GM19193 (cell line): ENCODE data around the gene ABLIM3.

Experiments
- POLR2A ChIP-seq: IDR thresholded peaks from 4 replicates; pipeline ENCODE4 v1.6.1; 2011; ENCODE audit not compliant: insufficient read depth, insufficient read length; ENCODE audit errors: extremely low read depth

The ABLIM3 gene

GRCh38 chr5:149127394-149127955 is 13.8 kb upstream of the ABLIM3 start:
- TF ChIP-seq POLR2A, result no peak

GRCh38 chr5:149128023-149128875 is 13.0 kb upstream of the ABLIM3 start:
- no peak for TF ChIP-seq POLR2A

- no peak for TF ChIP-seq POLR2A
Measured at GRCh38 chr5:149129181-149129580, 12.1 kb upstream of the ABLIM3 start.

GRCh38 chr5:149130121-149130914 is 11.0 kb upstream of the ABLIM3 start:
- TF ChIP-seq POLR2A, result no peak

- no peak for TF ChIP-seq POLR2A
Measured at GRCh38 chr5:149132474-149132873, 8.8 kb upstream of the ABLIM3 start.

GRCh38 chr5:149133795-149134777 is 7.2 kb upstream of the ABLIM3 start:
- TF ChIP-seq POLR2A, result no peak

GRCh38 chr5:149134778-149135500 is 6.4 kb upstream of the ABLIM3 start:
- no peak for TF ChIP-seq POLR2A

- no peak for TF ChIP-seq POLR2A
Measured at GRCh38 chr5:149135536-149136201, 5.6 kb upstream of the ABLIM3 start.

GRCh38 chr5:149138182-149138923 is 2.9 kb upstream of the ABLIM3 start:
- no peak for TF ChIP-seq POLR2A

- no peak for TF ChIP-seq POLR2A
Measured at GRCh38 chr5:149140197-149141002, 893 bp upstream of the ABLIM3 start.

- TF ChIP-seq POLR2A, result no peak
Measured at GRCh38 chr5:149141957-149142851, 911 bp downstream of the ABLIM3 start.
